Measurements from ENCODE around the gene FKBP15. TPM values are rescaled to one million over a fixed set of nuclear protein-coding genes. Genes with fewer than 3 reads are reported as not detected.
A peak's percentile ranks its signal among the peaks of the same experiment; 100 is the strongest.
"Not testable (repeated sequence)": the region's sequence is repeated elsewhere in the genome, so short reads cannot be mapped to it uniquely, and the experiment has no call there.

The FKBP15 gene
- total and polyA plus RNA-seq, 2 experiments from 2014 or later = 7.9 to 14.9 TPM

DNA sequence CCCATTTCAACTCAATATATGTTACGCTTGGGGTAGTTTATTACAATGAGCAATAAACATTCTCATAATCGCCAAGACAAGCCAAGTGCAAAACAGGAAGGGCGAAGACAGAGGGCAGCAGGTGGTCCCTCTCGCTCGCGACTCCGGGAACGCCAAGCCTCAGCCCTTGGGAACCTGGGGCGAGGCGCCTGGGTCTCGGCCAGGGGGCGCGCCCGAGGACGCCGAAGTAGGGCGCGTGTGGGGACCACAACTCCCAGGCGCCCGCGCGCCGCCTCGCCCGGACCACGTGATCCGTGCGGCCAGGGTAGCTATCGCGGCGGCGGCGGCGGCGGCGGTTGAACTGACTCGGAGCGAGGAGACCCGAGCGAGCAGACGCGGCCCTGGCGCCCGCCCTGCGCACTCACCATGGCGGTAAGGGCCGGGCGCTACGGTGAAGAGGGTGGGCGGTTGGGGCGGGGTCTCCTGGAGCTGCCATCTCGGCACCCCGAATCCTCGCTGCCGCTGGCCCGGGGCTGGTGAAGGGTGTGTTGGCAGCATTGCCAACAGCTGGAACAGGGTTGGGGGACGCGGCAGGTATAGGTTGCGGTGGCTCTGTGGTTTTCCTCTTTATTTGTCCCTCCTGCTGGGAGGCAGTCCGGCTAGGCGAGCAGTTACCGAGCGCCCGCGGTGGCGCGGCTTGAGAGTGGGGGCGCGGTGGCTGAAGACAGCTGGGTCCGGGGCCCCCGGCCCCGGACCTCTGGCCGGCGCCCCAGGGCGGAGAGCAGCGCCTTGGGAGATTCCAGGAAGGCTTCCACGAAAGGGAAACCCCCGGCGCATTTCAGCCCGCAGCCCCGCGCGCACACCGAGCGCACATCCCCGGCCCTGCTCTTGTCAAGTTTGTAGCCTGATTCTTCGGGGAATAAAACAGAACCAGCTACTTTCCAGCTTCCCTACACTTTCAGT lies 70.1 kb downstream of the FKBP15 start, which contains the start of gene SLC31A2:
SLC31A2 (plus strand) TSS at position 338 of the 942 bp plus-strand sequence; CDS start at position 406, 68 bp downstream.
- Mint-ChIP-seq H3K27me3 (ENCODE audit: insufficient read depth, low read depth, poor library complexity) (peaks cover 19% of the 10 kb centered on the region), H3K36me3 (ENCODE audit: low read depth) (no peaks in the 10 kb centered on the region), H3K27ac (no peak within 1 kb of the TSS), H3K4me1 (peaks cover 19% of the 10 kb centered on the region), H3K4me3 (peak within 1 kb of the TSS; percentile 79), H3K9me3 (no peaks in the 10 kb centered on the region)
- peak; percentile 96 for DNase-seq (ENCODE audit: low spot score)
- H3K4me3 ChIP-seq = peak within 1 kb of the TSS; percentile 86
- no peaks in the 10 kb centered on the region for H3K36me3 ChIP-seq (ENCODE audit: insufficient read depth)
- peaks cover 1% of the 10 kb centered on the region for H3K4me1 ChIP-seq (ENCODE audit: insufficient read depth)
- H3F3A ChIP-seq (replicated peaks; ENCODE audit: low read depth) = no peaks in the 10 kb centered on the region
- peak within 1 kb of the TSS; percentile 77 for H3K4me2 ChIP-seq
- no peak within 1 kb of the TSS for H3K27ac ChIP-seq (ENCODE audit: low read depth)
- H3K27me3 ChIP-seq (ENCODE audit: insufficient read depth) = peaks cover 17% of the 10 kb centered on the region
- H3K9me2 ChIP-seq (ENCODE audit: insufficient read depth) = no peaks in the 10 kb centered on the region
- peak; percentile 95 for ATAC-seq
- no peaks in the 10 kb centered on the region for H4K20me1 ChIP-seq (replicated peaks; ENCODE audit: insufficient read depth)
- H3K79me2 ChIP-seq (replicated peaks; ENCODE audit: insufficient read depth) = no peaks in the 10 kb centered on the region
- no peak for TF ChIP-seq ZNF114 (CRISPR knock-in tag; IDR thresholded peaks at IDR 0.05)
- TF ChIP-seq ETS1 (IDR thresholded peaks at IDR 0.05) = peak; percentile 73; the same call in 1 of the 2 replicates
- peak; percentile 36 to 51 for TF ChIP-seq CTCF (conservative IDR thresholded peaks at IDR 0.05; ENCODE audit: low read depth in 2 of 2)
- no peak for TF ChIP-seq ZNF462 (CRISPR knock-in tag; IDR thresholded peaks at IDR 0.05)
- TF ChIP-seq POLR2AphosphoS5 (IDR thresholded peaks at IDR 0.05; ENCODE audit: low read depth) = peak; percentile 67
- no peak for TF ChIP-seq NANOG (IDR thresholded peaks at IDR 0.05; ENCODE audit: borderline replicate concordance)
- no peak for TF ChIP-seq EZH2 (IDR thresholded peaks at IDR 0.05; ENCODE audit: low read depth, unreplicated experiment)
- TF ChIP-seq CREB1 (CRISPR knock-in tag; IDR thresholded peaks at IDR 0.05; ENCODE audit: low read depth) = peak; percentile 63
- peak within 1 kb of the TSS; percentile 96 for H2AFZ ChIP-seq

DNA sequence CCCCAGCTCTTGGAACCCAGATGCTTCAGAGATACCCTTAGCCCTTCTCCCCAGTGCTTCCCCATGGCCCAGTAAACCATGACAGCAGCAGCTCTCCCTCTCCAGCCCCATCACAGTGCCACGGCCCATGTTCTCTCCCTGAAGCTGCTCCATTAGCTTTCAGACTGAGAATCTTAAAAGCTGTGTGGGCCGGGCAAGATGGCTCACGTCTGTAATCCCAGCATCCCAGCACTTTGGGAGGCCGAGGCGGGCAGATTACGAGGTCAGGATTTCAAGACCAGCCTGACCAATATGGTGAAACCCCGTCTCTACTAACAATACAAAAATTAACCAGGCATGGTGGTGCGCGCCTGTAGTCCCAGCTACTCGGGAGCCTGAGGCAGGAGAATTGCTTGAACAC lies 71.5 kb downstream of the FKBP15 start:
- H3K4me1 Mint-ChIP-seq = peaks cover 12% of the 10 kb centered on the region
- not testable (repeated sequence) for H3K27ac Mint-ChIP-seq; H3K4me1 ChIP-seq (ENCODE audit: insufficient read depth); H3K36me3 Mint-ChIP-seq (ENCODE audit: low read depth); ATAC-seq; H3K27ac ChIP-seq (ENCODE audit: low read depth); H4K20me1 ChIP-seq (replicated peaks; ENCODE audit: insufficient read depth); H3K4me3 ChIP-seq; H3F3A ChIP-seq (replicated peaks; ENCODE audit: low read depth); DNase-seq (ENCODE audit: low spot score); H3K9me2 ChIP-seq (ENCODE audit: insufficient read depth); H3K79me2 ChIP-seq (replicated peaks; ENCODE audit: insufficient read depth); H3K4me3 Mint-ChIP-seq; H3K9me3 Mint-ChIP-seq; H3K36me3 ChIP-seq (ENCODE audit: insufficient read depth); H3K4me2 ChIP-seq
- peak overlapping the region; percentile 66; the same call in 1 of the 2 replicates for H2AFZ ChIP-seq
- peaks cover 17% of the 10 kb centered on the region for H3K27me3 ChIP-seq (ENCODE audit: insufficient read depth)
- peaks cover 17% of the 10 kb centered on the region for H3K27me3 Mint-ChIP-seq (ENCODE audit: insufficient read depth, low read depth, poor library complexity)

All from GM23338 (cell line).